ENCODE data around the gene GNG7. TPM values are rescaled to one million over a fixed set of nuclear protein-coding genes. Genes with fewer than 3 reads are reported as not detected.

The GNG7 gene
- polyA plus RNA-seq, 3 donors, result 1.1 to 1.6 (median 1.3) TPM

GRCh38 chr19:2590630-2591399, 111.7 kb downstream of the GNG7 start:
- H3K36me3 ChIP-seq (replicated peaks in 1 of 2; ENCODE audit: control insufficient read depth in 1 of 2, insufficient read depth in 2 of 2, low read length in 2 of 2), result no peaks in the 10 kb centered on the region
- no peak overlapping the region for H2AFZ ChIP-seq (ENCODE audit: insufficient read depth, low read depth, low read length, poor library complexity, severe bottlenecking)
- Mint-ChIP-seq H3K36me3 (no peaks in the 10 kb centered on the region), H3K9me3 (peaks cover 0 to 5% (median 4%) of the 10 kb centered on the region in 7 donors), H3K27me3 (ENCODE audit: low read depth in 3 of 3) (peaks cover 0 to 3% (median 1%) of the 10 kb centered on the region in 3 donors), H3K27ac (no peak overlapping the region), H3K4me1 (peaks cover 12% of the 10 kb centered on the region), H3K4me3 (no peak overlapping the region)
- H3K4me1 ChIP-seq (ENCODE audit: control insufficient read depth in 1 of 2, insufficient read depth in 2 of 2, low read length in 2 of 2), result peaks cover 3 to 8% of the 10 kb centered on the region in 2 donors
- H3K27me3 ChIP-seq (ENCODE audit: control insufficient read depth in 2 of 2, insufficient read depth in 2 of 2, low read length in 2 of 2), result no peaks in the 10 kb centered on the region
- no peak overlapping the region for H3K9ac ChIP-seq (ENCODE audit: insufficient read depth, low read length, poor library complexity, severe bottlenecking)
- H3K4me2 ChIP-seq (replicated peaks; ENCODE audit: extremely low read depth, low read length, poor library complexity, severe bottlenecking), result no peak overlapping the region
- H4K20me1 ChIP-seq (ENCODE audit: insufficient read depth, low read length), result no peaks in the 10 kb centered on the region
- intact Hi-C loops (cut with micrococcal nuclease), result no loop called here
- no peak overlapping the region for H3K4me3 ChIP-seq (replicated peaks in 1 of 3; ENCODE audit: low read depth in 2 of 3, low read length in 3 of 3)
- H3K79me2 ChIP-seq (ENCODE audit: insufficient read depth, low read length), result no peaks in the 10 kb centered on the region
- no peak for TF ChIP-seq CTCF (IDR thresholded peaks at IDR 0.05)
- no peak overlapping the region for H3K27ac ChIP-seq (ENCODE audit: low read depth in 1 of 2, low read length in 2 of 2)
- DNase-seq, result no peak
- 93% methylated on average over 2 of the region's 9 CpGs for WGBS (ENCODE audit: insufficient coverage)
- no peaks in the 10 kb centered on the region for H3K9me3 ChIP-seq (replicated peaks in 1 of 2; ENCODE audit: control insufficient read depth in 1 of 2, insufficient read depth in 1 of 2, low read length in 2 of 2)

GRCh38 chr19:2589441-2589840, 113.1 kb downstream of the GNG7 start:
- TF ChIP-seq CTCF (IDR thresholded peaks at IDR 0.05), result no peak
- no peak for DNase-seq
- H3K79me2 ChIP-seq (ENCODE audit: insufficient read depth, low read length), result no peaks in the 10 kb centered on the region
- H3K9me3 ChIP-seq (replicated peaks in 1 of 2; ENCODE audit: control insufficient read depth in 1 of 2, insufficient read depth in 1 of 2, low read length in 2 of 2), result peaks cover 0 to under 1% of the 10 kb centered on the region in 2 donors
- no peaks in the 10 kb centered on the region for H3K27me3 ChIP-seq (ENCODE audit: control insufficient read depth in 2 of 2, insufficient read depth in 2 of 2, low read length in 2 of 2)
- H3K36me3 Mint-ChIP-seq, result no peaks in the 10 kb centered on the region
- H3K36me3 ChIP-seq (replicated peaks in 1 of 2; ENCODE audit: control insufficient read depth in 1 of 2, insufficient read depth in 2 of 2, low read length in 2 of 2), result no peaks in the 10 kb centered on the region
- peaks cover 0 to 5% of the 10 kb centered on the region in 2 donors for H3K4me1 ChIP-seq (ENCODE audit: control insufficient read depth in 1 of 2, insufficient read depth in 2 of 2, low read length in 2 of 2)
- H3K4me2 ChIP-seq (replicated peaks; ENCODE audit: extremely low read depth, low read length, poor library complexity, severe bottlenecking), result no peak overlapping the region
- no peak overlapping the region for H3K4me3 Mint-ChIP-seq
- H3K27ac ChIP-seq (ENCODE audit: low read depth in 1 of 2, low read length in 2 of 2), result no peak overlapping the region
- WGBS (ENCODE audit: insufficient coverage), result 97% methylated on average over 8 of the region's 10 CpGs
- peaks cover 9% of the 10 kb centered on the region for H3K4me1 Mint-ChIP-seq
- peaks cover 0 to 3% (median 1%) of the 10 kb centered on the region in 3 donors for H3K27me3 Mint-ChIP-seq (ENCODE audit: low read depth in 3 of 3)
- intact Hi-C loops (cut with micrococcal nuclease), result no loop called here
- no peak overlapping the region for H3K4me3 ChIP-seq (replicated peaks in 1 of 3; ENCODE audit: low read depth in 2 of 3, low read length in 3 of 3)
- no peaks in the 10 kb centered on the region for H4K20me1 ChIP-seq (ENCODE audit: insufficient read depth, low read length)
- no peak overlapping the region for H3K9ac ChIP-seq (ENCODE audit: insufficient read depth, low read length, poor library complexity, severe bottlenecking)
- H2AFZ ChIP-seq (ENCODE audit: insufficient read depth, low read depth, low read length, poor library complexity, severe bottlenecking), result no peak overlapping the region
- no peak overlapping the region for H3K27ac Mint-ChIP-seq
- H3K9me3 Mint-ChIP-seq, result peaks cover 0 to 5% (median 4%) of the 10 kb centered on the region in 7 donors
